GM10248 (cell line): ENCODE results near the gene RHOBTB3.
"Not testable (repeated sequence)": the region's sequence is repeated elsewhere in the genome, so short reads cannot be mapped to it uniquely, and the experiment has no call there.

ENCODE experiments used
- CTCF ChIA-PET: fragments of 300-600 bp; sonication (Branson Sonifier 250); formaldehyde crosslinking; extraction: SDS; loops from one replicate; lab custom pipeline; 2021; ENCODE audit warnings: antibody characterized with exemption; lab: Yijun Ruan, JAX
- POLR2A ChIA-PET: fragments of 350-650 bp; sonication (Branson Sonifier 250); formaldehyde crosslinking; extraction: SDS; loops from one replicate; lab custom pipeline; 2020; ENCODE audit warnings: antibody characterized with exemption; lab: Yijun Ruan, JAX
- DNase-seq: peaks from one replicate; pipeline ENCODE4 v3.0.0; 2012; ENCODE audit errors: extremely low spot score
- TF ChIP-seq, protein P1 (sequence below): IDR thresholded peaks from 2 replicates; pipeline ENCODE4 v1.5.1; 2012; ENCODE audit warnings: mild to moderate bottlenecking, low read depth; ENCODE audit errors: extremely low read depth, missing control alignments, control extremely low read depth

The RHOBTB3 gene

DNA sequence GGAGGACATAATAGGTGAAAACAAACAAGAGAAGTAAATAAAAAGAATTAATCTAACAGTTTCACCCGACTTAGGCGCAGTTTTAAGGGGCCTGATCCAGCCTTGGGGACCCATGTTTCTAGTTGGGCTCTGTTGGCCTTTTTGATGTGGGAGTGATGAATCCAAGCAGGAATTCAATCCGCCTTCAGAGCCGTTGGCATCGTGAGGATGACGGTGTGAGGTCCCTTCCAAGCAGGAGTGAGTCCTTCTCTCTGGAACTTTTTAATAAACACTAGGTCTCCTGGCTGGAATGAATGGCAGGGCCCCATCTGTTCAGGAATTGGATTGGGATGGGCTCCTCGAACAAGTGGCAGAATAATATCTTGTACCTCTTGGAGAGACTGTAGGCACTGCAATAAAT, 22.3 kb upstream of the RHOBTB3 start:
- TF ChIP-seq, protein P1, sequence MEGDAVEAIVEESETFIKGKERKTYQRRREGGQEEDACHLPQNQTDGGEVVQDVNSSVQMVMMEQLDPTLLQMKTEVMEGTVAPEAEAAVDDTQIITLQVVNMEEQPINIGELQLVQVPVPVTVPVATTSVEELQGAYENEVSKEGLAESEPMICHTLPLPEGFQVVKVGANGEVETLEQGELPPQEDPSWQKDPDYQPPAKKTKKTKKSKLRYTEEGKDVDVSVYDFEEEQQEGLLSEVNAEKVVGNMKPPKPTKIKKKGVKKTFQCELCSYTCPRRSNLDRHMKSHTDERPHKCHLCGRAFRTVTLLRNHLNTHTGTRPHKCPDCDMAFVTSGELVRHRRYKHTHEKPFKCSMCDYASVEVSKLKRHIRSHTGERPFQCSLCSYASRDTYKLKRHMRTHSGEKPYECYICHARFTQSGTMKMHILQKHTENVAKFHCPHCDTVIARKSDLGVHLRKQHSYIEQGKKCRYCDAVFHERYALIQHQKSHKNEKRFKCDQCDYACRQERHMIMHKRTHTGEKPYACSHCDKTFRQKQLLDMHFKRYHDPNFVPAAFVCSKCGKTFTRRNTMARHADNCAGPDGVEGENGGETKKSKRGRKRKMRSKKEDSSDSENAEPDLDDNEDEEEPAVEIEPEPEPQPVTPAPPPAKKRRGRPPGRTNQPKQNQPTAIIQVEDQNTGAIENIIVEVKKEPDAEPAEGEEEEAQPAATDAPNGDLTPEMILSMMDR = no peak
- no peak for DNase-seq
- ChIA-PET CTCF (interaction anchor here (1.5 kb wide), 1 partner anchor 16 kb away, joined by 4 read pairs; no protein-coding TSS in a partner anchor), POLR2A (no interaction called here)

DNA sequence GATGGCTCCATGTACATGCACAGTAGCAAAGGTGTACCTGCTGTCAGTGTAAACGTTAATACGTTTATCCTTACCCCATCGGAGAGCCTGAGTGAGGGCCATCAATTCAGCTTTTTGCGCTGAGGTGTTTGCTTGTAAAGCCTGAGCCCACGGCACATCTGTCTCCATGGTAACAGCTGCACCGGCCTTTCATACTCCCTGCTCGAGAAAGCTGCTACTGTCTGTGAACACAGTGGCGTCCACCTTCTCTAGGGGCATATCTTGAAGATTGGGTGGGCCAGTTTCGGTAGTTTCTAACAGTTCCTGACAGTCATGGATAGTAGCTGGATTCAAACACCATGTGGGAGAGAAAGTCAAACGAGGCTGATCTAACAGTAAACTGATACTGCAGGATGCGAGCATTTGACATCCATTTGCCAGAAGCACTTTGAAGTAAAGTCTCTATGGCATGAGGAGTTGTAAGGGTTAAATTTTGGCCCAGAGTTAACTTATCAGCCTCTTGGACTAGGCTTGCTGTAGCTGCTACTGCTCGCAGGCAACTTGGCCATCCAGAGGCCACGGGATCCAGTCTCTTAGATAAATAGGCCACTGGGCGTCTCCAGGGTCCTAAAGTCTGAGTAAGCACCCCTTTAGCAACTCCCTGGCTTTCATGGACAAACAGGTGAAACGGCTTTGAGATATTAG, 21.0 kb upstream of the RHOBTB3 start:
- POLR2A ChIA-PET = no interaction called here
- CTCF ChIA-PET = interaction anchor here (1.5 kb wide), 1 partner anchor 25 kb away, joined by 3 read pairs; no protein-coding TSS in a partner anchor
- TF ChIP-seq, protein P1 = no peak
- DNase-seq = no peak

DNA sequence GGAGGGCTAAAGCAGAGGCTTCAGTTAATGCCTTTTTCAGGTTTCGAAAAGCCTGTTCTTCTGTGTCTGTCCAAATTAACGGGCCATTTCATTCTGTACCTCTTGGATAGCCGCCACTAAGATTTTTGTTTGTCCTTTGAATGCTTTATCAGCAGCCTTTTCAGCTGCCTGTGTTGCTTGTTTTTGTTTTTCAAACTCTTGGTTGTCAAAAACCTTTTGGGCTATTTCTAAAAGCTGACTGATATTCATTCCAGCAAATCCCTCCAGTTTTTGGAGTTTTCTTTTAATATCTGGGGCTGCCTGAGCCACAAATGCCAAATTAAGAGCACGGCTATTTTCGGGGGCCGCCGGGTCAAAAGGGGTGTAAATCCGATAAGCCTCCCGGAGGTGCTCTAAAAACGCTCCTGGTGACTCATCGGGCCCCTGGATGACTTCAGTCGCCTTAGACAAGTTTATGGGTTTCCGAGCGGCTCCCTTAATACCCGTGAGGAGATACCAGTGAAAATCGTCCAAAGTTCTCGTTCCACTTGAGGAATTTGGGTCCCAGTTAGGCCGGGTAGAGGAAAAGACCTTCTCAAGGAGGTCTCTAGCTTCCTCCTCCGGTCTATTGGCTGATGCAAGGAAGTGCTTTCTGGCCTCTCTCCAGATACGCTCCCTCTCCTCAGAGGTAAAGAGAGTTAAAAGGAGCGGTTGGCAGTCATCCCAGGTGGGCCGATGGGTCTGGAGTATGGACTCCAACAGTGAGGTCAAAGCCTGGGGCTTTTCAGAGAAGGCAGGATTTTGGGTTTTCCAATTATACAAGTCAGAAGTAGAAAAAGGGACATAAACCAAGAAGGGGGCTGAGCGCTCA, 20.3 kb upstream of the RHOBTB3 start:
- CTCF ChIA-PET = interaction anchor here (1.5 kb wide), 1 partner anchor 24 kb away, joined by 3 read pairs; no protein-coding TSS in a partner anchor
- DNase-seq, POLR2A ChIA-PET: not testable (repeated sequence)

DNA sequence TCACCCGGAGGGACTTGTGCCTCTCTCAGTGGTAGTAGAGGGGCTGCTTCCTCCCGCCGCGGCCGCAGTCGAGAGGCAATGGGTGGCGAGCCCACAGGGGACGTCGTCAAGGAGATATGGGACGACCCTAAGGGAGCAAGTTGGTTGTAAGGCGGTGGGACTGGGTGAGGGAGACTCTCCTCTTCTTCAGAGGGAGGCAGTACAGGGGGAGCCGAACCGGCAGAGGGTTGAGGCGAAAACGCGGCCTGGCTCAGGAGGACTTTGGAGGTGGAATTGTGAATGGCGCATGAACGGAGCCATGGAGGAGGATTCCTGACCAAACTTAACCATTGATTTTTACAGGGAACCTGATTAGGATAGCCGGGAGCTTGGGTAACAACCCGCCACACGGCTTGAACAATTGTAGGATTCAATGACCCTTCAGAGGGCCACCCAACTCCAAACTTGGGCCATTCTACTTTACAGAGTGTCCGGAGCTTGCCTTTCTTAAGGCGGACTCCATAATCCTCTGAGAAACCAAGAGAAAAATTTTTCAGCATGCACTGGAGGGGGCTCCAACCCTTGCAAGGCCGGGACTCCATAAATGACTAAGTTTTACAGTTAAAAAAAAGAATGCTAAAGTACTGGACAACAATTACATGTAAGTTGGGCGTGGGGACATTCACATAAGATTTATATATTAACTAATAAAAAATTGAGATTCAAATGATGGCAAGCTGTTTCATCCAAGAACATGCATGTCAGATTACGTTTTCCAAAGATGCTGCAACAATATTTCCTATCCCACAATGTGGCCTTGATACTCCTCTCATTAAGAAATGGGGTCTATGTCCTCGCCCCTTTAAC, 19.4 kb upstream of the RHOBTB3 start:
- TF ChIP-seq, protein P1 = no peak
- CTCF ChIA-PET = interaction anchor here (1.5 kb wide), 1 partner anchor 23 kb away, joined by 3 read pairs; no protein-coding TSS in a partner anchor
- POLR2A ChIA-PET = no interaction called here
- DNase-seq = no peak

DNA sequence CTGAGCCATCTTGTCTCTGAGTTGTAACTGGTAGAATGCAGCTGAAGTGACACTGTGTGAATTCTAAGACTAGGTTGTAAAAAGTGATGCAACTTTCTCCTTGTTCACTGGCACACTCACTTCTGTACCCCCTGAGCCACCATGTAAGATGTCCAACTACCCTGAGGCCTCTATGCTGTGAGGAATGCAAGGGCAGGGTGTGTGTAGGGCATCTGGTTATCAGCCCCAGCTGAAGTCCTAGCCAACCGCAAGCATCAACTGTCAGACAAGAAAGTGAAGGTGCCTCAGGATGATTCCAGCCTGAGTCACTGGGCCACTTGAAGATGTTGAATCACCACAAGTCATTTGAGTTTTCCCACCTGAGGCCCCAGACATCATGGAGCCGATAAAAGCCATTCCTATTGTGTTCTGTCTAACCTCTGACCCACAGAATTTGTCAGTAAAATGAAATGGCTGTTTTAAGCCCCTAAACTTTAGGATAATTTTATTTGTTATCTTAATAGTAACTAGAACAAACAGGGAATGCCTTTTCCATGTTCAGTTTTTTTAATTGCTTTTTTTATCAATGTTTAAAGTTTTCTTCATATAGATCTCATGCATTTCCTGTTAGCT, 18.7 kb upstream of the RHOBTB3 start:
- CTCF ChIA-PET = no interaction called here

DNA sequence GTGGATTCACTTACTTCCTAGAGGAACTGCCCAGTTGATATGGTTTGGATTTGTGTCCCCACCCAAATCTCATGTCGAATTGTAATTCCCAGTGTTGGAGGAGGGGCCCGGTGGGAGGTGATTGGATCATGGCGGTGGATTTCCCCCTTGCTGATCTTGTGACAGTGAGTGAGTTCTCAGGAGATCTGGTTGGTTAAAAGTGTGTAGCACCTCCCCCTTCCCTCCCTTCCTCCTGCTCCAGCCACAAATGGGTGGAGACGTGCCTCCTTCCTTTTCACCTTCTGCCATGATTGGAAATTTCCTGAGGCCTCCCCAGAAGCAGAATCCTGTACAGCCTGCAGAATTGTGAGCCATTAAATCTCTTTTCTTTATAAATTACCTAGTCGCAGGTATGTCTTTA, 17.9 kb upstream of the RHOBTB3 start:
- POLR2A ChIA-PET, DNase-seq: not testable (repeated sequence)
- CTCF ChIA-PET = interaction anchor here (1.5 kb wide), 1 partner anchor 49 kb away, joined by 3 read pairs; no protein-coding TSS in a partner anchor

More for the DNA sequence above, 18.7 kb upstream of the RHOBTB3 start:
- POLR2A ChIA-PET = no interaction called here
- no peak for DNase-seq
- TF ChIP-seq, protein P1 = no peak
